BLaER1 (cell line): ENCODE results near the gene RAET1L.
A peak's percentile ranks its signal among the peaks of the same experiment; 100 is the strongest.
"Not testable (repeated sequence)": the region's sequence is repeated elsewhere in the genome, so short reads cannot be mapped to it uniquely, and the experiment has no call there.

Experiments
- H3K27ac ChIP-seq: shearing (Covaris generic); formaldehyde crosslinking; 2 replicates; pipeline ENCODE4 v1.8.1; 2022
- H3K27me3 ChIP-seq: shearing (Covaris generic); formaldehyde crosslinking; 2 replicates; pipeline ENCODE4 v1.8.1; 2022
- H3K36me3 ChIP-seq: shearing (Covaris generic); formaldehyde crosslinking; 2 replicates; pipeline ENCODE4 v1.8.1; 2022
- H3K4me1 ChIP-seq: shearing (Covaris generic); formaldehyde crosslinking; 2 replicates; pipeline ENCODE4 v1.8.1; 2022
- H3K4me2 ChIP-seq: shearing (Covaris generic); formaldehyde crosslinking; 2 replicates; pipeline ENCODE4 v1.8.1; 2022
- H3K4me3 ChIP-seq: shearing (Covaris generic); formaldehyde crosslinking; 2 replicates; pipeline ENCODE4 v1.8.1; 2022
- H3K9ac ChIP-seq: shearing (Covaris generic); formaldehyde crosslinking; 2 replicates; pipeline ENCODE4 v1.8.1; 2022
- H3K9me3 ChIP-seq: shearing (Covaris generic); formaldehyde crosslinking; 2 replicates; pipeline ENCODE4 v1.8.1; 2022
- H4K20me1 ChIP-seq: shearing (Covaris generic); formaldehyde crosslinking; 2 replicates; pipeline ENCODE4 v1.8.1; 2022
- Cebpa-rat ChIP-seq: shearing (Covaris generic); IDR thresholded peaks from 2 replicates; pipeline ENCODE4 v1.8.1; 2022

RAET1L gene

GRCh38 chr6:150063640-150064039 lies 38.3 kb upstream of the RAET1L start:
- Histone ChIP-seq H3K36me3 (peaks cover 26% of the 10 kb centered on the region), H3K4me2 (no peak overlapping the region), H3K4me3 (no peak overlapping the region), H3K4me1 (peaks cover 29% of the 10 kb centered on the region), H3K27ac (no peak overlapping the region), H4K20me1 (no peaks in the 10 kb centered on the region), H3K9ac (no peak overlapping the region), H3K9me3 (no peaks in the 10 kb centered on the region; the same call in 1 of the 2 replicates), H3K27me3 (no peaks in the 10 kb centered on the region)
- no peak for TF ChIP-seq Cebpa-rat

- peak overlapping the region; percentile 66 for H3K4me2 ChIP-seq
- H3K27ac ChIP-seq = 0 out of 2 replicates have a peak overlapping the region, but pooled peaks have one; percentile 13
- H3K27me3 ChIP-seq, H3K9me3 ChIP-seq, H3K4me3 ChIP-seq, H4K20me1 ChIP-seq: not testable (repeated sequence)
- H3K4me1 ChIP-seq = peaks cover 21% of the 10 kb centered on the region
- 0 out of 2 replicates have a peak overlapping the region, but pooled peaks have one; percentile 35 for H3K9ac ChIP-seq
- H3K36me3 ChIP-seq = peaks cover 18% of the 10 kb centered on the region
These were observed 34.6 kb upstream of the RAET1L start for GRCh38 chr6:150059973-150060372.

GRCh38 chr6:150058986-150059385 lies 33.7 kb upstream of the RAET1L start:
- no peak for TF ChIP-seq Cebpa-rat

GRCh38 chr6:150058231-150058792 lies 33.0 kb upstream of the RAET1L start:
- no peak for TF ChIP-seq Cebpa-rat
- H3K4me3 ChIP-seq = no peak overlapping the region

More at GRCh38 chr6:150058986-150059385, 33.7 kb upstream of the RAET1L start:
- Histone ChIP-seq H3K4me1 (peaks cover 21% of the 10 kb centered on the region), H3K9me3 (no peaks in the 10 kb centered on the region; the same call in 1 of the 2 replicates), H3K9ac (no peak overlapping the region), H4K20me1 (no peaks in the 10 kb centered on the region), H3K27ac (no peak overlapping the region), H3K4me3 (no peak overlapping the region), H3K4me2 (no peak overlapping the region; the same call in 1 of the 2 replicates), H3K27me3 (no peaks in the 10 kb centered on the region), H3K36me3 (peaks cover 8% of the 10 kb centered on the region)

GRCh38 chr6:150057501-150057951 lies 32.2 kb upstream of the RAET1L start:
- no peaks in the 10 kb centered on the region for H4K20me1 ChIP-seq
- no peak overlapping the region for H3K27ac ChIP-seq
- no peak for TF ChIP-seq Cebpa-rat
- H3K36me3 ChIP-seq = no peaks in the 10 kb centered on the region
- peaks cover 21% of the 10 kb centered on the region for H3K4me1 ChIP-seq
- H3K4me3 ChIP-seq = no peak overlapping the region
- H3K27me3 ChIP-seq = no peaks in the 10 kb centered on the region
- H3K4me2 ChIP-seq = no peak overlapping the region
- no peak overlapping the region for H3K9ac ChIP-seq
- H3K9me3 ChIP-seq = no peaks in the 10 kb centered on the region; the same call in 1 of the 2 replicates

More at GRCh38 chr6:150058231-150058792, 33.0 kb upstream of the RAET1L start:
- Histone ChIP-seq H3K4me2 (no peak overlapping the region), H3K36me3 (0 out of 2 replicates have a peak, but pooled peaks cover 1% of the 10 kb centered on the region), H4K20me1 (no peaks in the 10 kb centered on the region), H3K27ac (no peak overlapping the region), H3K9ac (no peak overlapping the region), H3K9me3 (no peaks in the 10 kb centered on the region; the same call in 1 of the 2 replicates), H3K27me3 (no peaks in the 10 kb centered on the region), H3K4me1 (peaks cover 21% of the 10 kb centered on the region)

GRCh38 chr6:150056916-150057315 lies 31.6 kb upstream of the RAET1L start:
- Histone ChIP-seq H3K4me2 (no peak overlapping the region), H3K9me3 (no peaks in the 10 kb centered on the region), H3K27ac (no peak overlapping the region), H4K20me1 (no peaks in the 10 kb centered on the region), H3K27me3 (no peaks in the 10 kb centered on the region), H3K36me3 (no peaks in the 10 kb centered on the region), H3K4me1 (peaks cover 21% of the 10 kb centered on the region), H3K9ac (no peak overlapping the region), H3K4me3 (no peak overlapping the region)
- TF ChIP-seq Cebpa-rat = no peak

GRCh38 chr6:150056156-150056555 lies 30.8 kb upstream of the RAET1L start:
- Histone ChIP-seq H4K20me1 (no peaks in the 10 kb centered on the region), H3K4me1 (peaks cover 25% of the 10 kb centered on the region), H3K4me3 (no peak overlapping the region), H3K4me2 (no peak overlapping the region), H3K27ac (no peak overlapping the region), H3K27me3 (no peaks in the 10 kb centered on the region), H3K9ac (no peak overlapping the region), H3K9me3 (no peaks in the 10 kb centered on the region), H3K36me3 (no peaks in the 10 kb centered on the region)
- TF ChIP-seq Cebpa-rat = no peak

- no peak for TF ChIP-seq Cebpa-rat
- peaks cover 26% of the 10 kb centered on the region for H3K4me1 ChIP-seq
- H3K27me3 ChIP-seq = no peaks in the 10 kb centered on the region
- no peaks in the 10 kb centered on the region for H3K9me3 ChIP-seq
- no peaks in the 10 kb centered on the region for H3K36me3 ChIP-seq
- no peak overlapping the region for H3K4me3 ChIP-seq
- H3K9ac ChIP-seq = no peak overlapping the region
- no peaks in the 10 kb centered on the region for H4K20me1 ChIP-seq
- H3K4me2 ChIP-seq = no peak overlapping the region
- H3K27ac ChIP-seq = no peak overlapping the region
These were observed 29.8 kb upstream of the RAET1L start for GRCh38 chr6:150055131-150055530.

GRCh38 chr6:150053450-150053849 lies 28.1 kb upstream of the RAET1L start:
- no peaks in the 10 kb centered on the region for H3K27me3 ChIP-seq

GRCh38 chr6:150050846-150051245 lies 25.5 kb upstream of the RAET1L start:
- Histone ChIP-seq H3K36me3 (no peaks in the 10 kb centered on the region), H3K9me3 (no peaks in the 10 kb centered on the region), H3K4me3 (no peak overlapping the region), H3K9ac (no peak overlapping the region), H3K27me3 (no peaks in the 10 kb centered on the region), H3K4me1 (peaks cover 25% of the 10 kb centered on the region), H4K20me1 (no peaks in the 10 kb centered on the region), H3K27ac (no peak overlapping the region), H3K4me2 (peak overlapping the region; percentile 48)
- TF ChIP-seq Cebpa-rat = no peak

More at GRCh38 chr6:150053450-150053849, 28.1 kb upstream of the RAET1L start:
- Histone ChIP-seq H3K27ac (no peak overlapping the region), H3K4me3 (no peak overlapping the region), H3K36me3 (no peaks in the 10 kb centered on the region), H3K9ac (no peak overlapping the region), H3K4me1 (peaks cover 18% of the 10 kb centered on the region), H3K4me2 (no peak overlapping the region), H3K9me3 (no peaks in the 10 kb centered on the region), H4K20me1 (no peaks in the 10 kb centered on the region)
- no peak for TF ChIP-seq Cebpa-rat
